ENCODE results near the gene COL8A1.
A peak's percentile ranks its signal among the peaks of the same experiment; 100 is the strongest.

Gene COL8A1

GRCh38 chr3:99656624-99657023 is 18.2 kb downstream of the COL8A1 start:
- no peak for DNase-seq (ENCODE audit: low spot score)
- peak overlapping the region; percentile 30 for H3K27ac ChIP-seq (replicated peaks; ENCODE audit: low read length)
- no peak overlapping the region for H2BK15ac ChIP-seq (ENCODE audit: low read length)
- no peak overlapping the region for H3K14ac ChIP-seq (ENCODE audit: low read length)
- no peaks in the 10 kb centered on the region for H3K79me1 ChIP-seq (ENCODE audit: low read depth, low read length)
- no peak overlapping the region for H3K23ac ChIP-seq (ENCODE audit: low read depth, low read length, poor library complexity)
- no peak overlapping the region for H2BK5ac ChIP-seq (ENCODE audit: low read length)
- H3K27me3 ChIP-seq (ENCODE audit: control insufficient read depth in 3 of 3, insufficient read depth in 3 of 3, low read depth in 1 of 3, low read length in 3 of 3), result no peaks in the 10 kb centered on the region
- no peak overlapping the region for H4K91ac ChIP-seq (ENCODE audit: low read depth, low read length, poor library complexity)
- peak overlapping the region in 1 of 2 donors; percentile 3 for H3K4me3 ChIP-seq (ENCODE audit: low read length in 2 of 2)
- H2AFZ ChIP-seq (ENCODE audit: low read length), result peak overlapping the region; percentile 51
- H2AK5ac ChIP-seq (ENCODE audit: low read depth, low read length), result no peak overlapping the region
- no peak overlapping the region for H4K8ac ChIP-seq (ENCODE audit: low read depth, low read length)
- H3K4me2 ChIP-seq (ENCODE audit: insufficient read depth, low read length, poor library complexity, severe bottlenecking), result no peak overlapping the region
- H3K4ac ChIP-seq (ENCODE audit: low read length), result no peak overlapping the region
- no peak overlapping the region for H3K18ac ChIP-seq (ENCODE audit: low read length)
- no peaks in the 10 kb centered on the region for H3K36me3 ChIP-seq (replicated peaks in 1 of 2; ENCODE audit: control insufficient read depth in 2 of 2, insufficient read depth in 2 of 2, low read length in 2 of 2)
- H2BK120ac ChIP-seq (ENCODE audit: low read depth, low read length), result no peak overlapping the region
- no peak overlapping the region for H2BK12ac ChIP-seq (ENCODE audit: low read length)
- H3K4me1 ChIP-seq (ENCODE audit: control insufficient read depth in 2 of 2, insufficient read depth in 1 of 2, low read depth in 1 of 2, low read length in 2 of 2), result peaks cover 3 to 23% of the 10 kb centered on the region in 2 donors
- WGBS, 2 donors (ENCODE audit: extremely low coverage in 2 of 2, insufficient read length in 2 of 2, insufficient replicate concordance in 1 of 2), result no CpG with 5 or more reads among the region's 3 CpGs
- no peak overlapping the region for H3K9ac ChIP-seq (ENCODE audit: low read depth, low read length, poor library complexity)
- no peaks in the 10 kb centered on the region for H3K9me3 ChIP-seq (replicated peaks in 1 of 2; ENCODE audit: control insufficient read depth in 2 of 2, insufficient read depth in 1 of 2, low read depth in 1 of 2, low read length in 2 of 2)

DNA sequence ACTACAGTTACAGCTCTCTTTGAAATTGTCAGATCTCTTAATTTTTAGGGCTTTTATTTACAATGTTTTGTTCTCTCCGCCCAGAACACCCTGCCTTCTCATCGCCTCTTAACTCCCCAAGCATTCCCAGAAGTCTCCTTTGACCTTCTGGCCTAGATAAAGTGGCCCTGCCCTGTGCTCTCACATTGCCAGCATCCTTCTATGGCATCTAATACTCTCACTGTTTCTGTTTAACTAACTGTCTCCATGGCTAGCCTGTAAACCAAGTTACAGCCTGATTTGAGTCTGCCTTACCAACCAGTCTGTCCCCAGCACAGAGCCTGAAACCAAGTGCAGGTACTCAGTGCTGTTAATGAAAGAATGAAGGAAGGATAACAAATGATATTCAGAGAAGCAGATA is 19.9 kb downstream of the COL8A1 start:
- Histone ChIP-seq H3K79me1 (ENCODE audit: low read depth, low read length) (no peaks in the 10 kb centered on the region), H3K18ac (ENCODE audit: low read length) (no peak overlapping the region), H2AK5ac (ENCODE audit: low read depth, low read length) (no peak overlapping the region), H3K4me1 (ENCODE audit: control insufficient read depth in 2 of 2, insufficient read depth in 1 of 2, low read depth in 1 of 2, low read length in 2 of 2) (peaks cover 3 to 22% of the 10 kb centered on the region in 2 donors), H3K4me3 (ENCODE audit: low read length in 2 of 2) (no peak overlapping the region), H2BK5ac (ENCODE audit: low read length) (no peak overlapping the region), H3K14ac (ENCODE audit: low read length) (no peak overlapping the region), H2AFZ (ENCODE audit: low read length) (peak overlapping the region; percentile 21), H4K91ac (ENCODE audit: low read depth, low read length, poor library complexity) (no peak overlapping the region), H3K36me3 (replicated peaks in 1 of 2; ENCODE audit: control insufficient read depth in 2 of 2, insufficient read depth in 2 of 2, low read length in 2 of 2) (no peaks in the 10 kb centered on the region), H3K9ac (ENCODE audit: low read depth, low read length, poor library complexity) (no peak overlapping the region), H3K27me3 (ENCODE audit: control insufficient read depth in 3 of 3, insufficient read depth in 3 of 3, low read depth in 1 of 3, low read length in 3 of 3) (no peaks in the 10 kb centered on the region), H2BK15ac (ENCODE audit: low read length) (no peak overlapping the region), H2BK120ac (ENCODE audit: low read depth, low read length) (no peak overlapping the region), H3K4ac (ENCODE audit: low read length) (no peak overlapping the region), H3K27ac (replicated peaks; ENCODE audit: low read length) (no peak overlapping the region), H4K8ac (ENCODE audit: low read depth, low read length) (no peak overlapping the region), H3K4me2 (ENCODE audit: insufficient read depth, low read length, poor library complexity, severe bottlenecking) (no peak overlapping the region), H2BK12ac (ENCODE audit: low read length) (no peak overlapping the region), H3K9me3 (replicated peaks in 1 of 2; ENCODE audit: control insufficient read depth in 2 of 2, insufficient read depth in 1 of 2, low read depth in 1 of 2, low read length in 2 of 2) (no peaks in the 10 kb centered on the region), H3K23ac (ENCODE audit: low read depth, low read length, poor library complexity) (no peak overlapping the region)
- no peak for DNase-seq (ENCODE audit: low spot score)
- WGBS, 2 donors (ENCODE audit: extremely low coverage in 2 of 2, insufficient read length in 2 of 2, insufficient replicate concordance in 1 of 2), result no CpG with 5 or more reads among the region's 2 CpGs

GRCh38 chr3:99659032-99659431 is 20.6 kb downstream of the COL8A1 start:
- H3K4me3 ChIP-seq (ENCODE audit: low read length in 2 of 2), result no peak overlapping the region

GRCh38 chr3:99659951-99660350 is 21.6 kb downstream of the COL8A1 start:
- Histone ChIP-seq H3K18ac (ENCODE audit: low read length) (no peak overlapping the region), H3K4me2 (ENCODE audit: insufficient read depth, low read length, poor library complexity, severe bottlenecking) (no peak overlapping the region), H3K27me3 (ENCODE audit: control insufficient read depth in 3 of 3, insufficient read depth in 3 of 3, low read depth in 1 of 3, low read length in 3 of 3) (no peaks in the 10 kb centered on the region), H3K9me3 (replicated peaks in 1 of 2; ENCODE audit: control insufficient read depth in 2 of 2, insufficient read depth in 1 of 2, low read depth in 1 of 2, low read length in 2 of 2) (no peaks in the 10 kb centered on the region), H3K36me3 (replicated peaks in 1 of 2; ENCODE audit: control insufficient read depth in 2 of 2, insufficient read depth in 2 of 2, low read length in 2 of 2) (no peaks in the 10 kb centered on the region), H3K4me1 (ENCODE audit: control insufficient read depth in 2 of 2, insufficient read depth in 1 of 2, low read depth in 1 of 2, low read length in 2 of 2) (peaks cover 7 to 27% of the 10 kb centered on the region in 2 donors), H4K8ac (ENCODE audit: low read depth, low read length) (no peak overlapping the region), H2BK5ac (ENCODE audit: low read length) (no peak overlapping the region), H4K91ac (ENCODE audit: low read depth, low read length, poor library complexity) (no peak overlapping the region), H2BK12ac (ENCODE audit: low read length) (no peak overlapping the region), H3K14ac (ENCODE audit: low read length) (no peak overlapping the region), H3K23ac (ENCODE audit: low read depth, low read length, poor library complexity) (no peak overlapping the region), H2AK5ac (ENCODE audit: low read depth, low read length) (no peak overlapping the region), H3K4ac (ENCODE audit: low read length) (no peak overlapping the region), H3K4me3 (ENCODE audit: low read length in 2 of 2) (no peak overlapping the region), H2BK15ac (ENCODE audit: low read length) (no peak overlapping the region), H3K27ac (replicated peaks; ENCODE audit: low read length) (no peak overlapping the region), H2BK120ac (ENCODE audit: low read depth, low read length) (no peak overlapping the region), H3K9ac (ENCODE audit: low read depth, low read length, poor library complexity) (no peak overlapping the region), H3K79me1 (ENCODE audit: low read depth, low read length) (no peaks in the 10 kb centered on the region), H2AFZ (ENCODE audit: low read length) (no peak overlapping the region)
- WGBS, 2 donors (ENCODE audit: extremely low coverage in 2 of 2, insufficient read length in 2 of 2, insufficient replicate concordance in 1 of 2), result no CpG with 5 or more reads among the region's 4 CpGs
- DNase-seq (ENCODE audit: low spot score), result no peak

More at GRCh38 chr3:99659032-99659431, 20.6 kb downstream of the COL8A1 start:
- no peak overlapping the region for H4K8ac ChIP-seq (ENCODE audit: low read depth, low read length)
- H2BK12ac ChIP-seq (ENCODE audit: low read length), result no peak overlapping the region
- no peak overlapping the region for H4K91ac ChIP-seq (ENCODE audit: low read depth, low read length, poor library complexity)
- H2BK5ac ChIP-seq (ENCODE audit: low read length), result no peak overlapping the region
- H3K14ac ChIP-seq (ENCODE audit: low read length), result no peak overlapping the region
- no peak overlapping the region for H3K4me2 ChIP-seq (ENCODE audit: insufficient read depth, low read length, poor library complexity, severe bottlenecking)
- H3K18ac ChIP-seq (ENCODE audit: low read length), result no peak overlapping the region
- no peak overlapping the region for H2AFZ ChIP-seq (ENCODE audit: low read length)
- no peak overlapping the region for H3K9ac ChIP-seq (ENCODE audit: low read depth, low read length, poor library complexity)
- no peaks in the 10 kb centered on the region for H3K9me3 ChIP-seq (replicated peaks in 1 of 2; ENCODE audit: control insufficient read depth in 2 of 2, insufficient read depth in 1 of 2, low read depth in 1 of 2, low read length in 2 of 2)
- no peaks in the 10 kb centered on the region for H3K36me3 ChIP-seq (replicated peaks in 1 of 2; ENCODE audit: control insufficient read depth in 2 of 2, insufficient read depth in 2 of 2, low read length in 2 of 2)
- H3K4me1 ChIP-seq (ENCODE audit: control insufficient read depth in 2 of 2, insufficient read depth in 1 of 2, low read depth in 1 of 2, low read length in 2 of 2), result peaks cover 6 to 25% of the 10 kb centered on the region in 2 donors
- no peak overlapping the region for H3K27ac ChIP-seq (replicated peaks; ENCODE audit: low read length)
- H2AK5ac ChIP-seq (ENCODE audit: low read depth, low read length), result no peak overlapping the region
- no peak overlapping the region for H3K23ac ChIP-seq (ENCODE audit: low read depth, low read length, poor library complexity)
- no peak overlapping the region for H2BK15ac ChIP-seq (ENCODE audit: low read length)
- DNase-seq (ENCODE audit: low spot score), result no peak
- whole genome bisulfite sequencing, 2 donors (ENCODE audit: extremely low coverage in 2 of 2, insufficient read length in 2 of 2, insufficient replicate concordance in 1 of 2), result no CpG with 5 or more reads among the region's 6 CpGs
- H3K27me3 ChIP-seq (ENCODE audit: control insufficient read depth in 3 of 3, insufficient read depth in 3 of 3, low read depth in 1 of 3, low read length in 3 of 3), result no peaks in the 10 kb centered on the region
- no peaks in the 10 kb centered on the region for H3K79me1 ChIP-seq (ENCODE audit: low read depth, low read length)
- no peak overlapping the region for H3K4ac ChIP-seq (ENCODE audit: low read length)
- no peak overlapping the region for H2BK120ac ChIP-seq (ENCODE audit: low read depth, low read length)
